Keratinocyte (primary cell): ENCODE measurements around the gene SPDYA. TPM values are rescaled to one million over a fixed set of nuclear protein-coding genes. Genes with fewer than 3 reads are reported as not detected.

Experiments used
- DNase-seq: peaks from one replicate; pipeline ENCODE4 v3.0.0-alpha.2; 2011; ENCODE audit warnings: low read depth, missing footprints, low spot score
- FAIRE-seq: peaks from 2 replicates; lab custom pipeline; 2011; peaks lifted over from hg19 to GRCh38; lab: Jason Lieb, UNC
- H2AFZ ChIP-seq: 2 replicates; pipeline ENCODE4 v1.6.0; 2012; ENCODE audit warnings: low read length, control low read depth, inconsistent platforms; ENCODE audit not compliant: control insufficient read depth
- H3K27ac ChIP-seq: 2 replicates; pipeline ENCODE4 v1.5.1; 2011; ENCODE audit warnings: low read length; ENCODE audit not compliant: control insufficient read depth, insufficient read depth
- H3K27me3 ChIP-seq: 3 replicates; pipeline ENCODE4 v1.6.0; 2011; ENCODE audit warnings: low read length; ENCODE audit not compliant: control insufficient read depth, insufficient read depth; ENCODE audit errors: extremely low read depth
- H3K36me3 ChIP-seq, 2 experiments: 2 replicates in 1 of 2; 3 replicates in 1 of 2; pipeline ENCODE4 v1.5.1; 2011; ENCODE audit warnings: low read length in 2 of 2, mild to moderate bottlenecking in 1 of 2; ENCODE audit not compliant: control insufficient read depth in 2 of 2, insufficient read depth in 2 of 2; ENCODE audit errors: extremely low read depth in 1 of 2
- H3K4me1 ChIP-seq: 3 replicates; pipeline ENCODE4 v1.5.1; 2011; ENCODE audit warnings: low read length; ENCODE audit not compliant: control insufficient read depth, insufficient read depth; ENCODE audit errors: extremely low read depth
- H3K4me2 ChIP-seq: 3 replicates; pipeline ENCODE4 v1.6.0; 2011; ENCODE audit warnings: low read depth, low read length; ENCODE audit not compliant: control insufficient read depth, insufficient read depth; ENCODE audit errors: extremely low read depth
- H3K4me3 ChIP-seq, 3 experiments: fragments of 200-600 bp in 1 of 3; sonication (generic) in 1 of 3; 2 replicates in 2 of 3; 3 replicates in 1 of 3; pipeline ENCODE4 v1.5.1; 2011 to 2016; ENCODE audit warnings: low read length in 3 of 3, mild to moderate bottlenecking in 3 of 3, control low read depth in 2 of 3, inconsistent platforms in 1 of 3, low read depth in 1 of 3, mixed read lengths in 1 of 3, mixed run types in 1 of 3, moderate library complexity in 1 of 3; ENCODE audit not compliant: control insufficient read depth in 2 of 3, insufficient read depth in 2 of 3; ENCODE audit errors: extremely low read depth in 1 of 3
- H3K79me2 ChIP-seq: 2 replicates; pipeline ENCODE4 v1.6.0; 2012; ENCODE audit warnings: low read length; ENCODE audit not compliant: control insufficient read depth, insufficient read depth
- H3K9ac ChIP-seq: 3 replicates; pipeline ENCODE4 v1.6.0; 2011; ENCODE audit warnings: low read length; ENCODE audit not compliant: control insufficient read depth, insufficient read depth; ENCODE audit errors: extremely low read depth
- H3K9me1 ChIP-seq: 3 replicates; pipeline ENCODE4 v1.6.0; 2011; ENCODE audit warnings: low read length; ENCODE audit not compliant: control insufficient read depth, insufficient read depth; ENCODE audit errors: extremely low read depth
- H3K9me3 ChIP-seq: 2 replicates; pipeline ENCODE4 v1.5.1; 2012; ENCODE audit warnings: low read depth, low read length; ENCODE audit not compliant: control insufficient read depth
- H4K20me1 ChIP-seq: 3 replicates; pipeline ENCODE4 v1.6.0; 2011; ENCODE audit warnings: low read length; ENCODE audit not compliant: control insufficient read depth, insufficient read depth; ENCODE audit errors: extremely low read depth
- CTCF ChIP-seq, 3 experiments: IDR thresholded peaks in 1 of 3; conservative IDR thresholded peaks in 1 of 3; optimal IDR thresholded peaks in 1 of 3; 2 replicates in 2 of 3; 3 replicates in 1 of 3; pipeline versions ENCODE3 to v1.5.1; 2011; ENCODE audit warnings: low read length in 3 of 3, mild to moderate bottlenecking in 3 of 3, moderate library complexity in 2 of 3, control low read depth in 1 of 3, inconsistent platforms in 1 of 3; ENCODE audit not compliant: insufficient read depth in 2 of 3; ENCODE audit errors: extremely low read depth in 1 of 3
- EZH2 ChIP-seq: IDR thresholded peaks from one replicate; pipeline ENCODE4 v1.6.1; 2012; ENCODE audit warnings: inconsistent platforms, mild to moderate bottlenecking, low read length, moderate library complexity
- dilution Hi-C: fragments of 300-500 bp; cut with MboI; formaldehyde crosslinking; loops from one replicate; pipeline ENCODE4 v1.7.0; 2020; ENCODE audit warnings: low sequenced_read_pairs; ENCODE audit not compliant: extremely low pct_ligation_motif_present
- polyA plus RNA-seq, 5 experiments: library from polyadenylated mRNA; depleted of rRNA in 3 of 5; stranded (reverse) in 3 of 5; stranded (forward) in 1 of 5; unstranded in 1 of 5; fragments of >200 nt; gene quantifications; 1 replicate in 1 of 5; 2 replicates in 3 of 5; 3 replicates in 1 of 5; pipeline versions ENCODE4 v1.2.1 to v1.2.3, GENCODE V29; 2011 to 2012; ENCODE audit warnings: missing spikeins in 2 of 5, low read depth in 1 of 5, low replicate concordance in 1 of 5

SPDYA gene
- polyA plus RNA-seq, 1 donor (not counting 4 experiments of a cell fraction or from before 2014, with no cell fraction given): 0.37 TPM

GRCh38 chr2:28821295-28821958 is 10.8 kb downstream of the SPDYA start:
- H4K20me1 ChIP-seq: no peaks in the 10 kb centered on the region
- FAIRE-seq: peak; percentile 76

GRCh38 chr2:28822036-28822435 is 11.4 kb downstream of the SPDYA start:
- Histone ChIP-seq H3K79me2 (no peaks in the 10 kb centered on the region), H3K4me2 (no peak overlapping the region), H3K4me3 (no peak overlapping the region), H3K36me3 (no peaks in the 10 kb centered on the region), H3K27ac (no peak overlapping the region), H3K9ac (no peak overlapping the region), H2AFZ (no peak overlapping the region), H3K9me1 (no peaks in the 10 kb centered on the region), H3K4me1 (no peaks in the 10 kb centered on the region), H4K20me1 (no peaks in the 10 kb centered on the region), H3K9me3 (no peaks in the 10 kb centered on the region), H3K27me3 (no peaks in the 10 kb centered on the region)
- DNase-seq (no peak), FAIRE-seq (no peak)
- dilution Hi-C loops: no loop called here
- TF ChIP-seq CTCF (optimal IDR thresholded peaks at IDR 0.05 in 1 of 3, IDR thresholded peaks at IDR 0.05 in 1 of 3, conservative IDR thresholded peaks at IDR 0.05 in 1 of 3; ENCODE audit: extremely low read depth in 1 of 3, insufficient read depth in 2 of 3, low read length in 3 of 3) (no peak), EZH2 (no peak)

More at GRCh38 chr2:28821295-28821958, 10.8 kb downstream of the SPDYA start:
- TF ChIP-seq CTCF (optimal IDR thresholded peaks at IDR 0.05 in 1 of 3, IDR thresholded peaks at IDR 0.05 in 1 of 3, conservative IDR thresholded peaks at IDR 0.05 in 1 of 3; ENCODE audit: extremely low read depth in 1 of 3, insufficient read depth in 2 of 3, low read length in 3 of 3) (peak; percentile 39 to 63 (median 55)), EZH2 (no peak)
- DNase-seq: peak; percentile 62
- no peaks in the 10 kb centered on the region for H3K9me1 ChIP-seq
- no peak overlapping the region for H3K27ac ChIP-seq
- no peaks in the 10 kb centered on the region for H3K36me3 ChIP-seq
- no peaks in the 10 kb centered on the region for H3K9me3 ChIP-seq
- H3K4me2 ChIP-seq: peak overlapping the region; percentile 10
- no peak overlapping the region for H2AFZ ChIP-seq
- H3K79me2 ChIP-seq: no peaks in the 10 kb centered on the region
- H3K4me3 ChIP-seq: no peak overlapping the region
- H3K27me3 ChIP-seq: no peaks in the 10 kb centered on the region
- dilution Hi-C loops: no loop called here
- no peaks in the 10 kb centered on the region for H3K4me1 ChIP-seq
- no peak overlapping the region for H3K9ac ChIP-seq
